UCSD-AML1 (cell line): ENCODE results near the gene MSI2.

Experiments used
- DNase-seq: peaks from one replicate; lab custom pipeline; 2025; ENCODE audit not compliant: unreplicated experiment; lab: John Stamatoyannopoulos, UW

MSI2 gene

GRCh38 chr17:57269598-57270255, 13.4 kb downstream of the MSI2 start:
- no peak for DNase-seq

GRCh38 chr17:57270801-57271245, 14.5 kb downstream of the MSI2 start:
- DNase-seq = no peak

GRCh38 chr17:57271821-57272220, 15.5 kb downstream of the MSI2 start:
- no peak for DNase-seq

- no peak for DNase-seq
Observed at GRCh38 chr17:57273490-57273889, 17.2 kb downstream of the MSI2 start.

- no peak for DNase-seq
Observed at GRCh38 chr17:57274162-57274561, 17.8 kb downstream of the MSI2 start.

- no peak for DNase-seq
Observed at GRCh38 chr17:57275071-57275764, 18.9 kb downstream of the MSI2 start.

GRCh38 chr17:57276621-57277020, 20.3 kb downstream of the MSI2 start:
- no peak for DNase-seq

GRCh38 chr17:57277923-57278604, 21.7 kb downstream of the MSI2 start:
- DNase-seq = no peak

- no peak for DNase-seq
Observed at GRCh38 chr17:57278740-57279387, 22.5 kb downstream of the MSI2 start.

- DNase-seq = no peak
Observed at GRCh38 chr17:57279432-57279831, 23.1 kb downstream of the MSI2 start.

- no peak for DNase-seq
Observed at GRCh38 chr17:57281887-57282286, 25.6 kb downstream of the MSI2 start.

GRCh38 chr17:57282296-57282695, 26.0 kb downstream of the MSI2 start:
- DNase-seq = no peak

GRCh38 chr17:57283203-57283971, 27.1 kb downstream of the MSI2 start:
- no peak for DNase-seq

- DNase-seq = no peak
Observed at GRCh38 chr17:57284583-57284982, 28.3 kb downstream of the MSI2 start.

GRCh38 chr17:57284984-57285646, 28.8 kb downstream of the MSI2 start:
- peak; percentile 77 for DNase-seq

- no peak for DNase-seq
Observed at GRCh38 chr17:57285701-57286100, 29.4 kb downstream of the MSI2 start.

GRCh38 chr17:57286399-57287105, 30.2 kb downstream of the MSI2 start:
- DNase-seq = no peak

GRCh38 chr17:57288040-57288772, 31.9 kb downstream of the MSI2 start:
- no peak for DNase-seq

- no peak for DNase-seq
Observed at GRCh38 chr17:57288773-57289121, 32.4 kb downstream of the MSI2 start.
